ENCODE measurements around the gene DIP2B. TPM values are rescaled to one million over a fixed set of nuclear protein-coding genes. Genes with fewer than 3 reads are reported as not detected.

DIP2B gene
- polyA plus RNA-seq, 1 donor from 2014 or later = 44.0 TPM

DNA sequence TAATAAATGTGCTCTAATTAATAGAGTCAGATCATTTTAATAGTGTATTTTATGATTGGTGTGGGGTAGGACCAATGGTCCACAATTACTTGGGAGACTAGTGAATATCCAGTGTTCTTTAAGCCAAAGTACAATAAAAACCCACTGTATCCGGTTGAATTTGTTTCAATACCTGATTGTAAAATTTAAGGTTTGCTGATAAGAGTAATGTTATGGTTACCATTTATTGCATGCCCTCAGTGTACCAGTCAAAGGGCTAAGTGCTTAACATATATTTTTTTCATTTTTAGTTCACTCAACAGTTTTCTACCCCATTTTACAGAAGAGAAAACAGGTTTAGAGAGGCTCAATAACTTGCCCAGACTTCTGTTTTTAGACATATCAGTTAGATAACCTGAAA is 161.2 kb downstream of the DIP2B start:
- no peaks in the 10 kb centered on the region for H3K9me3 ChIP-seq (ENCODE audit: low read length)
- no peaks in the 10 kb centered on the region for H3K9me2 ChIP-seq (ENCODE audit: insufficient read depth, low read length)
- no peaks in the 10 kb centered on the region for H3K27me3 ChIP-seq (ENCODE audit: insufficient read depth, low read depth, low read length)
- peak overlapping the region; percentile 83 for H3K27ac ChIP-seq (ENCODE audit: low read length)
- peaks cover 3% of the 10 kb centered on the region for H3K79me2 ChIP-seq (replicated peaks; ENCODE audit: insufficient read depth, low read length)
- no peaks in the 10 kb centered on the region for H4K20me1 ChIP-seq (ENCODE audit: insufficient read depth)
- no peak overlapping the region for H3K9ac ChIP-seq (ENCODE audit: low read length)
- H3F3A ChIP-seq (ENCODE audit: insufficient read depth, low read length, poor library complexity, severe bottlenecking) = peaks cover 2% of the 10 kb centered on the region
- H3K4me3 ChIP-seq (ENCODE audit: low read length) = no peak overlapping the region
- H3K36me3 ChIP-seq (ENCODE audit: insufficient read depth, low read length) = no peaks in the 10 kb centered on the region
- H3K4me2 ChIP-seq (ENCODE audit: low read length) = no peak overlapping the region
- TF ChIP-seq RAD21 (conservative IDR thresholded peaks at IDR 0.05) (no peak), EZH2 (IDR thresholded peaks at IDR 0.05; ENCODE audit: borderline replicate concordance, insufficient read depth, low read length, poor library complexity, severe bottlenecking) (no peak), EP300 (conservative IDR thresholded peaks at IDR 0.05; ENCODE audit: poor library complexity, severe bottlenecking) (no peak), MXI1 (conservative IDR thresholded peaks at IDR 0.05; ENCODE audit: poor library complexity, severe bottlenecking) (no peak), TAF1 (IDR thresholded peaks at IDR 0.05; ENCODE audit: low read depth) (no peak), POLR2AphosphoS5 (IDR thresholded peaks at IDR 0.05) (no peak), SMC3 (conservative IDR thresholded peaks at IDR 0.05; ENCODE audit: poor library complexity) (no peak)
- TF ChIP-seq, protein P1, sequence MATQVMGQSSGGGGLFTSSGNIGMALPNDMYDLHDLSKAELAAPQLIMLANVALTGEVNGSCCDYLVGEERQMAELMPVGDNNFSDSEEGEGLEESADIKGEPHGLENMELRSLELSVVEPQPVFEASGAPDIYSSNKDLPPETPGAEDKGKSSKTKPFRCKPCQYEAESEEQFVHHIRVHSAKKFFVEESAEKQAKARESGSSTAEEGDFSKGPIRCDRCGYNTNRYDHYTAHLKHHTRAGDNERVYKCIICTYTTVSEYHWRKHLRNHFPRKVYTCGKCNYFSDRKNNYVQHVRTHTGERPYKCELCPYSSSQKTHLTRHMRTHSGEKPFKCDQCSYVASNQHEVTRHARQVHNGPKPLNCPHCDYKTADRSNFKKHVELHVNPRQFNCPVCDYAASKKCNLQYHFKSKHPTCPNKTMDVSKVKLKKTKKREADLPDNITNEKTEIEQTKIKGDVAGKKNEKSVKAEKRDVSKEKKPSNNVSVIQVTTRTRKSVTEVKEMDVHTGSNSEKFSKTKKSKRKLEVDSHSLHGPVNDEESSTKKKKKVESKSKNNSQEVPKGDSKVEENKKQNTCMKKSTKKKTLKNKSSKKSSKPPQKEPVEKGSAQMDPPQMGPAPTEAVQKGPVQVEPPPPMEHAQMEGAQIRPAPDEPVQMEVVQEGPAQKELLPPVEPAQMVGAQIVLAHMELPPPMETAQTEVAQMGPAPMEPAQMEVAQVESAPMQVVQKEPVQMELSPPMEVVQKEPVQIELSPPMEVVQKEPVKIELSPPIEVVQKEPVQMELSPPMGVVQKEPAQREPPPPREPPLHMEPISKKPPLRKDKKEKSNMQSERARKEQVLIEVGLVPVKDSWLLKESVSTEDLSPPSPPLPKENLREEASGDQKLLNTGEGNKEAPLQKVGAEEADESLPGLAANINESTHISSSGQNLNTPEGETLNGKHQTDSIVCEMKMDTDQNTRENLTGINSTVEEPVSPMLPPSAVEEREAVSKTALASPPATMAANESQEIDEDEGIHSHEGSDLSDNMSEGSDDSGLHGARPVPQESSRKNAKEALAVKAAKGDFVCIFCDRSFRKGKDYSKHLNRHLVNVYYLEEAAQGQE (IDR thresholded peaks at IDR 0.05; ENCODE audit: borderline replicate concordance) = no peak
- TF ChIP-seq, protein P2, sequence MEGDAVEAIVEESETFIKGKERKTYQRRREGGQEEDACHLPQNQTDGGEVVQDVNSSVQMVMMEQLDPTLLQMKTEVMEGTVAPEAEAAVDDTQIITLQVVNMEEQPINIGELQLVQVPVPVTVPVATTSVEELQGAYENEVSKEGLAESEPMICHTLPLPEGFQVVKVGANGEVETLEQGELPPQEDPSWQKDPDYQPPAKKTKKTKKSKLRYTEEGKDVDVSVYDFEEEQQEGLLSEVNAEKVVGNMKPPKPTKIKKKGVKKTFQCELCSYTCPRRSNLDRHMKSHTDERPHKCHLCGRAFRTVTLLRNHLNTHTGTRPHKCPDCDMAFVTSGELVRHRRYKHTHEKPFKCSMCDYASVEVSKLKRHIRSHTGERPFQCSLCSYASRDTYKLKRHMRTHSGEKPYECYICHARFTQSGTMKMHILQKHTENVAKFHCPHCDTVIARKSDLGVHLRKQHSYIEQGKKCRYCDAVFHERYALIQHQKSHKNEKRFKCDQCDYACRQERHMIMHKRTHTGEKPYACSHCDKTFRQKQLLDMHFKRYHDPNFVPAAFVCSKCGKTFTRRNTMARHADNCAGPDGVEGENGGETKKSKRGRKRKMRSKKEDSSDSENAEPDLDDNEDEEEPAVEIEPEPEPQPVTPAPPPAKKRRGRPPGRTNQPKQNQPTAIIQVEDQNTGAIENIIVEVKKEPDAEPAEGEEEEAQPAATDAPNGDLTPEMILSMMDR (IDR thresholded peaks at IDR 0.05; ENCODE audit: poor library complexity, severe bottlenecking) = no peak
- H2AFZ ChIP-seq (ENCODE audit: low read depth, low read length) = no peak overlapping the region

DNA sequence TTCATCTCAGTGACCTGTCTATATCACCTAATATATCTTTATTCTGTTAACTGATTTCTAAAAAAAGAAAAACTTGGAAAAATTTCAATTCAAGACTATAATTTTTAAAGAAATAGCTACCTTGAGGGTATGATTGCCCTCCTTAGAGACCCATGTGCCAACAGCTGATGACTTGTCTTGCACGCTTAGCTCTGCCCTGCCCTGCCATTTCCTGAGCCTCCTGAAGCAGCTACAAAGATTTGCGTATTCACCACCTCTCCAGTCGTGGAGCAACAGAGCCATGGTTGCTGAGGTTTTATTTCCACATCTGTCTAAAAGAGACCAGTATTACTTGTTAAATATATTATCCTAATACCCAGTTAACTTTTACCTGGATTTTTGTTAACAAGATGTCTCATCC is 167.4 kb downstream of the DIP2B start:
- H3K27me3 ChIP-seq (ENCODE audit: insufficient read depth, low read depth, low read length) = no peaks in the 10 kb centered on the region
- no peak overlapping the region for H2AFZ ChIP-seq (ENCODE audit: low read depth, low read length)

More for the DNA sequence above, 167.4 kb downstream of the DIP2B start:
- no peaks in the 10 kb centered on the region for H3K36me3 ChIP-seq (ENCODE audit: insufficient read depth, low read length)
- no peak overlapping the region for H3K4me3 ChIP-seq (ENCODE audit: low read length)
- H3K9me3 ChIP-seq (ENCODE audit: low read length) = no peaks in the 10 kb centered on the region
- H3F3A ChIP-seq (ENCODE audit: insufficient read depth, low read length, poor library complexity, severe bottlenecking) = no peaks in the 10 kb centered on the region
- no peak overlapping the region for H3K27ac ChIP-seq (ENCODE audit: low read length)
- H3K9me2 ChIP-seq (ENCODE audit: insufficient read depth, low read length) = no peaks in the 10 kb centered on the region
- no peaks in the 10 kb centered on the region for H4K20me1 ChIP-seq (ENCODE audit: insufficient read depth)
- H3K4me2 ChIP-seq (ENCODE audit: low read length) = no peak overlapping the region
- TF ChIP-seq EZH2 (IDR thresholded peaks at IDR 0.05; ENCODE audit: borderline replicate concordance, insufficient read depth, low read length, poor library complexity, severe bottlenecking) (no peak), EP300 (conservative IDR thresholded peaks at IDR 0.05; ENCODE audit: poor library complexity, severe bottlenecking) (no peak), POLR2AphosphoS5 (IDR thresholded peaks at IDR 0.05) (no peak), TAF1 (IDR thresholded peaks at IDR 0.05; ENCODE audit: low read depth) (no peak), RAD21 (conservative IDR thresholded peaks at IDR 0.05) (no peak), SMC3 (conservative IDR thresholded peaks at IDR 0.05; ENCODE audit: poor library complexity) (no peak), MXI1 (conservative IDR thresholded peaks at IDR 0.05; ENCODE audit: poor library complexity, severe bottlenecking) (no peak)
- TF ChIP-seq, protein P1 (IDR thresholded peaks at IDR 0.05; ENCODE audit: borderline replicate concordance) = no peak
- TF ChIP-seq, protein P2 (IDR thresholded peaks at IDR 0.05; ENCODE audit: poor library complexity, severe bottlenecking) = no peak
- no peak overlapping the region for H3K9ac ChIP-seq (ENCODE audit: low read length)
- H3K79me2 ChIP-seq (replicated peaks; ENCODE audit: insufficient read depth, low read length) = no peaks in the 10 kb centered on the region

Measured in neural cell (in vitro differentiated cells).